Esophagus squamous epithelium (tissue), 5 donors: ENCODE data around the gene B3GAT1. TPM values are rescaled to one million over a fixed set of nuclear protein-coding genes. Genes with fewer than 3 reads are reported as not detected.

Experiments
- DNase-seq: peaks from one replicate; lab custom pipeline; 2025; lab: John Stamatoyannopoulos, UW
- H3K27ac ChIP-seq, 4 donors: fragments of 200-600 bp; sonication (generic); one replicate each; pipeline ENCODE4 v1.5.1; 2016 to 2019; ENCODE audit warnings: mild to moderate bottlenecking in 1 of 4
- H3K27me3 ChIP-seq, 4 donors: fragments of 200-600 bp; sonication (generic); 1 replicate in 3 of 4; 2 replicates in 1 of 4; pipeline versions ENCODE4 v1.5.1 to v1.6.0; 2017 to 2021; ENCODE audit warnings: antibody characterized with exemption in 1 of 4
- H3K36me3 ChIP-seq, 3 donors: fragments of 200-600 bp; sonication (generic); one replicate each; pipeline ENCODE4 v1.5.1; 2016 to 2019
- H3K4me1 ChIP-seq, 3 donors: fragments of 200-600 bp; sonication (generic); one replicate each; pipeline ENCODE4 v1.5.1; 2017 to 2019
- H3K4me3 ChIP-seq, 4 donors: fragments of 200-600 bp; sonication (generic); 1 replicate in 3 of 4; 2 replicates in 1 of 4; pipeline ENCODE4 v1.5.1; 2016 to 2019; ENCODE audit warnings: mild to moderate bottlenecking in 2 of 4, moderate library complexity in 1 of 4
- H3K9me3 ChIP-seq, 3 donors: fragments of 200-600 bp; sonication (generic); one replicate each; pipeline ENCODE4 v1.5.1; 2016 to 2019
- POLR2A ChIP-seq, 4 donors: fragments of 450-650 bp; IDR thresholded peaks; one replicate each; pipeline ENCODE4 v1.6.1; 2017; ENCODE audit warnings: antibody characterized with exemption in 4 of 4, mild to moderate bottlenecking in 4 of 4, moderate library complexity in 3 of 4
- WGBS, 2 donors: methylation state at CpG; one replicate each; pipeline ENCODE4 v1.1.5; 2018; 5-methylcytosine and 5-hydroxymethylcytosine counted together
- intact Hi-C: fragments of 100-400 bp; cut with DNase I; formaldehyde crosslinking; loops from one replicate; pipeline ENCODE4 v1.15.0; 2022
- total RNA-seq, 4 donors: library from RNA; depleted of rRNA; stranded (reverse); fragments of >200 nt; gene quantifications; one replicate each; pipeline ENCODE4 v1.1.0, GENCODE V29; 2016
- TF ChIP-seq, protein P1 (sequence below), 6 experiments: fragments of 450-650 bp in 4 of 6; fragments of 200-600 bp in 2 of 6; sonication (generic) in 2 of 6; IDR thresholded peaks; one replicate each; pipeline ENCODE4 v1.5.1; 2016 to 2019; ENCODE audit warnings: antibody characterized with exemption in 6 of 6, mild to moderate bottlenecking in 4 of 6, moderate library complexity in 4 of 6
- donor health status: DM: yes; HTN: yes; CAD: no.

Gene B3GAT1
- total RNA-seq, 4 donors from 2014 or later = 0.09 to 0.94 (median 0.38) TPM; not detected in 1

DNA sequence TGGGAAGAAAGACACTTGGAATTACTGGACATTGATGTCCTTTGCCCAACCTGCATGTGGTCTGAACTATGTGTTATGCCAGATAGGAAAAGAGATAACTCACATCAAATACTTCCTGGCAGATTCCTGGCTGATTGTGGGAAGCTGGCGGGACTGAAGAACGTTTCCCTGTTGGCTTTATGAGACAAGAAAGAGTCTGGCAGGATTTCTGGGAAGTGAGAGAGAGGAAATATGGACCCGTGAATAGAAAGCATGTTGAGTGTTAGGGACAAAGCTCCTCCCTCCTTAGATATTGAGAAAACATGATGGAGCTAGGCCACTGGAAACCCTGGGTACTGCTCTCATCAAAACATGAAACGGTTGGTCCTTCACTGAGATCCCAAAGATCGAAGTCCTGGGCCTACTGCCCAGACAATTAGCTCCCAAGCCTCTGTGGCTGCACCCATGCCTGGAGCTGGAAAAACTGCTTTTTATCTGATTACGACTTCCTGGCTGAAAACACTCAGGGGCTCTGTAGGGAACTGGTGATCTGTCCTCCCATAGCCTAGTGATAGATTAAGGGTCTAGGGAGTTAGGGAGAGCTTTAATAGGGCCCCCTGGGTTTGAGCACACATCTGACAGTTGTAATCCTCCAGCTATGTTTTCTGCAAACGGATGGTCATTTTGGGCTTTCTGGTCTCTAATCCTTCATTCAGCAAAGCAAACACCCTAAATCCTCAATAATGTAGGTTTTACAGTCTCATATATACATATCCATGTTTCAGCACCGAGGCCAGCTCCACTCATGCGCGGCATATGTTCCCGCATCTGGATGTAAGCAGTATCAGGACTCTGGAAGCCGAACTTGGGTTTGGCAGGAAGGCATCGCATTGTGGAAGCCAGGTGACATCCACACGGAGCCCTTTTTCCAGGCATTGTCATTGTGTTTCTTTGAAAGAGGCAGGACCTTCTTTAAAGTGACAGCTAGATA, 6.1 kb upstream of the B3GAT1 start:
- intact Hi-C loops = no loop called here

DNA sequence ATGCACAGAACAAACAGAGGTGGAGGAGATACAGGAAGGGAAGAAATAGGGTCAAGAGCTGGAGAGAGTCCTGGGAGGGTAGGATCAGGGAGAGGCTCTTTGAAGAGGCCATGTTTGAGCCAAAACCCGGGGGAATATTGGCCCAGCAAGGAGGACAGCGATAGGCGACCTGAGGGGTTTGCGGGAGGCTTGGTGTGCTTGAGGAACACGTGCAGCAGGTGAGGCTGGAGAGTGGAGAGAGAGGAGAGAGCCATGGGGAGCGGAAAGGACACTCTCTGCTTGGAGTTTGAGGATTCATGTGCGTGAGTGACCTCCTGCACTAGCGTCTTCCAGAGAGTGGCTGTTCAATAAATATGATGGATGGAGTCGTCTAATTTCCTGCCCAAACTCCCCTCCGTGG, 4.7 kb upstream of the B3GAT1 start:
- Histone ChIP-seq H3K9me3 (no peaks in the 10 kb centered on the region), H3K36me3 (no peaks in the 10 kb centered on the region), H3K27me3 (peaks cover 0 to 69% (median 14%) of the 10 kb centered on the region in 4 donors), H3K4me1 (peaks cover 6 to 10% (median 9%) of the 10 kb centered on the region in 3 donors), H3K27ac (no peak overlapping the region), H3K4me3 (no peak overlapping the region)
- DNase-seq = no peak
- WGBS, 2 donors = 68 to 69% methylated on average over 10 of the region's 10 CpGs
- intact Hi-C loops = no loop called here
- TF ChIP-seq POLR2A (IDR thresholded peaks at IDR 0.05) = no peak
- TF ChIP-seq, protein P1, sequence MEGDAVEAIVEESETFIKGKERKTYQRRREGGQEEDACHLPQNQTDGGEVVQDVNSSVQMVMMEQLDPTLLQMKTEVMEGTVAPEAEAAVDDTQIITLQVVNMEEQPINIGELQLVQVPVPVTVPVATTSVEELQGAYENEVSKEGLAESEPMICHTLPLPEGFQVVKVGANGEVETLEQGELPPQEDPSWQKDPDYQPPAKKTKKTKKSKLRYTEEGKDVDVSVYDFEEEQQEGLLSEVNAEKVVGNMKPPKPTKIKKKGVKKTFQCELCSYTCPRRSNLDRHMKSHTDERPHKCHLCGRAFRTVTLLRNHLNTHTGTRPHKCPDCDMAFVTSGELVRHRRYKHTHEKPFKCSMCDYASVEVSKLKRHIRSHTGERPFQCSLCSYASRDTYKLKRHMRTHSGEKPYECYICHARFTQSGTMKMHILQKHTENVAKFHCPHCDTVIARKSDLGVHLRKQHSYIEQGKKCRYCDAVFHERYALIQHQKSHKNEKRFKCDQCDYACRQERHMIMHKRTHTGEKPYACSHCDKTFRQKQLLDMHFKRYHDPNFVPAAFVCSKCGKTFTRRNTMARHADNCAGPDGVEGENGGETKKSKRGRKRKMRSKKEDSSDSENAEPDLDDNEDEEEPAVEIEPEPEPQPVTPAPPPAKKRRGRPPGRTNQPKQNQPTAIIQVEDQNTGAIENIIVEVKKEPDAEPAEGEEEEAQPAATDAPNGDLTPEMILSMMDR (IDR thresholded peaks at IDR 0.05) = no peak

More for the DNA sequence above, 6.1 kb upstream of the B3GAT1 start:
- TF ChIP-seq, protein P1 (IDR thresholded peaks at IDR 0.05) = no peak
- TF ChIP-seq POLR2A (IDR thresholded peaks at IDR 0.05) = no peak
- H3K27ac ChIP-seq = no peak overlapping the region
- no peaks in the 10 kb centered on the region for H3K4me1 ChIP-seq
- 40 to 48% methylated on average over 13 to 14 of the region's 14 CpGs for WGBS, 2 donors
- peaks cover 0 to 59% (median 8%) of the 10 kb centered on the region in 4 donors for H3K27me3 ChIP-seq
- no peaks in the 10 kb centered on the region for H3K36me3 ChIP-seq
- no peak for DNase-seq
- no peaks in the 10 kb centered on the region for H3K9me3 ChIP-seq
- no peak overlapping the region for H3K4me3 ChIP-seq

GRCh38 chr11:134414766-134415765, 3.0 kb upstream of the B3GAT1 start:
- Histone ChIP-seq H3K27me3 (peaks cover 0 to 85% (median 21%) of the 10 kb centered on the region in 4 donors), H3K9me3 (no peaks in the 10 kb centered on the region), H3K27ac (no peak overlapping the region), H3K36me3 (no peaks in the 10 kb centered on the region), H3K4me1 (peaks cover 11 to 18% (median 14%) of the 10 kb centered on the region in 3 donors), H3K4me3 (no peak overlapping the region)
- intact Hi-C loops = no loop called here
- no peak for DNase-seq
- 26 to 32% methylated on average over 12 to 14 of the region's 17 CpGs for WGBS, 2 donors
- no peak for TF ChIP-seq POLR2A (IDR thresholded peaks at IDR 0.05)
- TF ChIP-seq, protein P1 (IDR thresholded peaks at IDR 0.05) = no peak

DNA sequence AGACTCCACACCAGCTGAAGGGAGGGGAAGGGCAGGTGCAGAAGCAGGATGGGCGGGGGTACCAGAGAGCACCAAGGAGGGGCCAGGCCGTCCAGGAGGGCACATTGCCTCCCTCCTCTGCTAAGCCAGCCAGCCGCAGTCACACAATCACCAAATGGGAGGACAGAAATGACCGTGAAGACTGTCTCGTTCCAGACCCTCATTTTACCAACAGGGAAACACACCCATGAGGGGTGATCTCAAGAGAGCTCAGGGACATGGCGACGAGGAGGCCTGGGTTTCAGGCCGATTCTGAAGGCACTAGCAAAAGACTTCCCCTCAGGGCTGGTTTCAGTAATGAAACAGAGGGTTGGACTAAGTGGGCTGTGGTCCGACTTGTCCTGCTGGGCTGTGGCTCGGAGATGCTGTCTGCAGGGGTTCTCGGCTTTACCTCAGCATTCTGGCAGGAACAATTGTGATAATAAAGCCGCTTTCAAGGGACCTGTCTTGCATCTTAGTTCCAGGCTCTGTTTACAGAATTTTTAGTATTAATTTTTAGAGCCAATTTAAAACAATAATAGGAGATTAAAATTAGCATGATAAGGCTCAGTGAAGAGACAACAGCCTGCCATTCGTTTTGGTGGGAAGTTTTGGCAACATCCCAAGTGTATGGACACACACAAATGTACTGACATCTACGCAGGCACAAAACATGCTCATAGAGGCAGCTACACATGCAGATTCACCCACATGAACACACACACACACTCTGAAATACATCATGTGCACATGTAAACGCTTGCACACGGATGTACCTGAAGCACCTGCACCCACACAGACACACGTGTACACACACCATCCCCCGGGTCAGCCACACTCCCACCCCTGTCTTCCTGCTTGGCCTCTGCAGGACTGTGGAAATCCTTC, 2.0 kb upstream of the B3GAT1 start:
- intact Hi-C loops = no loop called here
- Histone ChIP-seq H3K27ac (no peak overlapping the region), H3K36me3 (no peaks in the 10 kb centered on the region), H3K9me3 (no peaks in the 10 kb centered on the region), H3K4me1 (peaks cover 11 to 18% (median 14%) of the 10 kb centered on the region in 3 donors), H3K27me3 (peaks cover 0 to 95% (median 22%) of the 10 kb centered on the region in 4 donors), H3K4me3 (no peak overlapping the region)
- 29 to 40% methylated on average over 11 to 15 of the region's 18 CpGs for WGBS, 2 donors
- no peak for DNase-seq
- no peak for TF ChIP-seq POLR2A (IDR thresholded peaks at IDR 0.05)
- TF ChIP-seq, protein P1 (IDR thresholded peaks at IDR 0.05) = no peak
